ENCODE results near the gene FXYD6. TPM values are rescaled to one million over a fixed set of nuclear protein-coding genes. Genes with fewer than 3 reads are reported as not detected.

Gene FXYD6
- total RNA-seq, 1 experiment from 2014 or later: 1.0 TPM

- H3K4me3 Mint-ChIP-seq (ENCODE audit: unreplicated experiment): no peak overlapping the region
- intact Hi-C loops (cut with micrococcal nuclease; ENCODE audit: unreplicated experiment): no loop called here
- H3K27me3 ChIP-seq (replicated peaks; ENCODE audit: control insufficient read depth, insufficient read depth, low read length): no peaks in the 10 kb centered on the region
- DNase-seq: peak in 1 of 2 experiments; percentile 29
- H3K36me3 Mint-ChIP-seq (ENCODE audit: insufficient read depth, unreplicated experiment): peaks cover 5% of the 10 kb centered on the region
- CTCF ChIA-PET: interaction anchor here (0.6 to 4.3 kb wide), 3 partner anchors 24 to 121 kb away, joined by 3 to 39 read pairs (median 4); no protein-coding TSS in a partner anchor
- H3K4me1 Mint-ChIP-seq (ENCODE audit: low read depth, unreplicated experiment): peaks cover 15% of the 10 kb centered on the region
- H3K9me3 ChIP-seq: no peaks in the 10 kb centered on the region
- no peak overlapping the region for H3K27ac Mint-ChIP-seq (ENCODE audit: unreplicated experiment)
- no peak for TF ChIP-seq CTCF (IDR thresholded peaks at IDR 0.05; ENCODE audit: insufficient read depth in 1 of 2, low read depth in 1 of 2, low read length in 1 of 2, severe bottlenecking in 1 of 2, unreplicated experiment in 1 of 2)
- no TSS peak for BruUV-seq (replicated peaks)
- no peaks in the 10 kb centered on the region for H3K36me3 ChIP-seq (ENCODE audit: control insufficient read depth, insufficient read depth, low read length)
- H3K9me3 Mint-ChIP-seq (ENCODE audit: unreplicated experiment): no peaks in the 10 kb centered on the region
- no peaks in the 10 kb centered on the region for H3K27me3 Mint-ChIP-seq (ENCODE audit: insufficient read depth, unreplicated experiment)
- POLR2A ChIA-PET: no interaction called here
- H3K4me3 ChIP-seq (ENCODE audit: low read depth, low read length): no peak overlapping the region
- H3K4me1 ChIP-seq: peaks cover 8% of the 10 kb centered on the region
Measured at GRCh38 chr11:117825538-117826189, 50.8 kb downstream of the FXYD6 start.

GRCh38 chr11:117824571-117825537 lies 51.6 kb downstream of the FXYD6 start, which contains the start of gene FXYD2:
Gene FXYD2, minus strand, starts transcription at chr11:117824744. Its CDS starts 66 bp downstream, at chr11:117824678.
- peaks cover 5% of the 10 kb centered on the region for H3K36me3 Mint-ChIP-seq (ENCODE audit: insufficient read depth, unreplicated experiment)
- H3K9me3 Mint-ChIP-seq (ENCODE audit: unreplicated experiment): no peaks in the 10 kb centered on the region
- H3K4me1 ChIP-seq: peaks cover 8% of the 10 kb centered on the region
- CTCF ChIA-PET: interaction anchor here (0.6 to 4.3 kb wide), 6 partner anchors 9 to 217 kb away, joined by 3 to 39 read pairs (median 4); no protein-coding TSS in a partner anchor
- no peaks in the 10 kb centered on the region for H3K9me3 ChIP-seq
- H3K27me3 Mint-ChIP-seq (ENCODE audit: insufficient read depth, unreplicated experiment): no peaks in the 10 kb centered on the region
- intact Hi-C loops (cut with micrococcal nuclease; ENCODE audit: unreplicated experiment): no loop called here
- POLR2A ChIA-PET: no interaction called here
- peaks cover 7% of the 10 kb centered on the region for H3K4me1 Mint-ChIP-seq (ENCODE audit: low read depth, unreplicated experiment)
- no peak within 1 kb of the TSS for H3K4me3 Mint-ChIP-seq (ENCODE audit: unreplicated experiment)
- H3K4me3 ChIP-seq (ENCODE audit: low read depth, low read length): no peak within 1 kb of the TSS
- H3K27me3 ChIP-seq (replicated peaks; ENCODE audit: control insufficient read depth, insufficient read depth, low read length): no peaks in the 10 kb centered on the region
- TF ChIP-seq CTCF (IDR thresholded peaks at IDR 0.05; ENCODE audit: insufficient read depth in 1 of 2, low read depth in 1 of 2, low read length in 1 of 2, severe bottlenecking in 1 of 2, unreplicated experiment in 1 of 2): no peak
- H3K27ac Mint-ChIP-seq (ENCODE audit: unreplicated experiment): no peak within 1 kb of the TSS
- no peaks in the 10 kb centered on the region for H3K36me3 ChIP-seq (ENCODE audit: control insufficient read depth, insufficient read depth, low read length)
- BruUV-seq (replicated peaks): no TSS peak
- DNase-seq: peak in 1 of 2 experiments; percentile 34

- TF ChIP-seq CTCF (IDR thresholded peaks at IDR 0.05; ENCODE audit: insufficient read depth in 1 of 2, low read depth in 1 of 2, low read length in 1 of 2, severe bottlenecking in 1 of 2, unreplicated experiment in 1 of 2): no peak
- peaks cover 12% of the 10 kb centered on the region for H3K4me1 ChIP-seq
- peaks cover 5% of the 10 kb centered on the region for H3K36me3 Mint-ChIP-seq (ENCODE audit: insufficient read depth, unreplicated experiment)
Measured at GRCh38 chr11:117823946-117824420, 52.5 kb downstream of the FXYD6 start.

More at GRCh38 chr11:117823946-117824420, 52.5 kb downstream of the FXYD6 start:
- Mint-ChIP-seq H3K4me1 (ENCODE audit: low read depth, unreplicated experiment) (peaks cover 7% of the 10 kb centered on the region), H3K27me3 (ENCODE audit: insufficient read depth, unreplicated experiment) (no peaks in the 10 kb centered on the region), H3K27ac (ENCODE audit: unreplicated experiment) (no peak overlapping the region), H3K4me3 (ENCODE audit: unreplicated experiment) (no peak overlapping the region), H3K9me3 (ENCODE audit: unreplicated experiment) (no peaks in the 10 kb centered on the region)
- Histone ChIP-seq H3K9me3 (no peaks in the 10 kb centered on the region), H3K36me3 (ENCODE audit: control insufficient read depth, insufficient read depth, low read length) (no peaks in the 10 kb centered on the region), H3K27me3 (replicated peaks; ENCODE audit: control insufficient read depth, insufficient read depth, low read length) (no peaks in the 10 kb centered on the region), H3K4me3 (ENCODE audit: low read depth, low read length) (no peak overlapping the region)
- no peak for DNase-seq
- POLR2A ChIA-PET: no interaction called here
- CTCF ChIA-PET: interaction anchor here (0.6 to 4.3 kb wide), 6 partner anchors 10 to 229 kb away, joined by 3 to 39 read pairs (median 4); no protein-coding TSS in a partner anchor
- BruUV-seq (replicated peaks): no TSS peak
- intact Hi-C loops (cut with micrococcal nuclease; ENCODE audit: unreplicated experiment): loop anchor here (1.0 kb wide), 1 partner anchor 123 kb away; no protein-coding TSS in a partner anchor

All from Caco-2 (cell line).